Measurements from ENCODE around the gene ARHGEF19.
"Not testable (repeated sequence)": the region's sequence is repeated elsewhere in the genome, so short reads cannot be mapped to it uniquely, and the experiment has no call there.

Gene ARHGEF19

DNA sequence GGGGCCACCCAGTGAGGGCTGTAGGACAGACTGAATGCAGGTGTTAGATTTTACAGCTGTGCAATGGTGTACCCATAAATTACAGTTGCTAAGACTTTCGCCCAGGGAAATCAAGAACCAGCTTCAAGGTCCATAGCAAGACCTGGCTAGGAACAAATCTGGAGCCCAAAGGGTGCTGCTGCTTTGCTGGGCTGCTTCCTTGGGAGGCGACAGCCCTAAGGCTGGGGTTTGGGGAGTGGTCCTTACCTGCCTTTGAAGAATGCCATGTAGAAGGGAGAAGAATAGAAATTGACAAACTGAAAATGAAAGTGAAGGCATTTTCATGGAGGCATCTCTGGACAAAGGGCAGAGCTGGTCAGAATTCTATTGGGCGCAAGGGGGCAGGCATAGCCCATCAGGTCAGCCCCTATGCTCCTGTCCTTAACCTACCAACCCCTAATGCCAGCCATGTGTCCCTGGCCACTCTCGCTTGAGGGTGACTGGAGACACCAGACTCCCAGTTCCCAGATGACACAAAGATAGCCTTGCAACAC lies 7.6 kb upstream of the ARHGEF19 start:
- ChIA-PET CTCF (interaction anchor here (1.3 to 2.7 kb wide), 2 partner anchors 132 to 138 kb away, joined by 5 to 7 read pairs; partner anchors contain the start of gene FBXO42), POLR2A (interaction anchor here (0.8 kb wide), 1 partner anchor 13 kb away, joined by 3 read pairs; no protein-coding TSS in a partner anchor)
- TF ChIP-seq, protein P1, sequence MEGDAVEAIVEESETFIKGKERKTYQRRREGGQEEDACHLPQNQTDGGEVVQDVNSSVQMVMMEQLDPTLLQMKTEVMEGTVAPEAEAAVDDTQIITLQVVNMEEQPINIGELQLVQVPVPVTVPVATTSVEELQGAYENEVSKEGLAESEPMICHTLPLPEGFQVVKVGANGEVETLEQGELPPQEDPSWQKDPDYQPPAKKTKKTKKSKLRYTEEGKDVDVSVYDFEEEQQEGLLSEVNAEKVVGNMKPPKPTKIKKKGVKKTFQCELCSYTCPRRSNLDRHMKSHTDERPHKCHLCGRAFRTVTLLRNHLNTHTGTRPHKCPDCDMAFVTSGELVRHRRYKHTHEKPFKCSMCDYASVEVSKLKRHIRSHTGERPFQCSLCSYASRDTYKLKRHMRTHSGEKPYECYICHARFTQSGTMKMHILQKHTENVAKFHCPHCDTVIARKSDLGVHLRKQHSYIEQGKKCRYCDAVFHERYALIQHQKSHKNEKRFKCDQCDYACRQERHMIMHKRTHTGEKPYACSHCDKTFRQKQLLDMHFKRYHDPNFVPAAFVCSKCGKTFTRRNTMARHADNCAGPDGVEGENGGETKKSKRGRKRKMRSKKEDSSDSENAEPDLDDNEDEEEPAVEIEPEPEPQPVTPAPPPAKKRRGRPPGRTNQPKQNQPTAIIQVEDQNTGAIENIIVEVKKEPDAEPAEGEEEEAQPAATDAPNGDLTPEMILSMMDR (IDR thresholded peaks at IDR 0.05; ENCODE audit: insufficient read depth, low read length, missing control alignments): no peak
- H3K4me3 ChIP-seq (ENCODE audit: low read depth, low read length): no peak overlapping the region
- DNase-seq (ENCODE audit: low read depth, low spot score): no peak

DNA sequence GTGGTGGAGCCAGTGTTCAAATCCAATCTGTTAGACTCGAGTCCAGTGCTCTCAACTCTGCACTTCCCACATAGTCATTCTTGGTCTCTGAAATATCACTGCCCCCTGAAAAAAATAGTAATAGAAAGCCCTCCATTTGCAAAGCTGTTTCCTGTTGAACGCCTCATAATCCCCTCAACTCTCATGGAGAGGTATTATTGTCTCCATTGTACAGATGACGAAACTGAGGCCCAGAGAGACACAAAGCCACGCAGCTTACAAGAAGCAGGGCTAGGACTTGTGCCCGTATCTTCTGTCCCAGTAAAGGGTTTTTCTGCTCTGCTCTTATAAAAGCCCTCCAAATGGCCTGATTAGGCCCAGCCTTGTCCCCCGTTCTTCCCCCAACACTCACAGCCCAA lies 6.2 kb upstream of the ARHGEF19 start:
- ChIA-PET CTCF (interaction anchor here (1.0 to 3.1 kb wide), 8 partner anchors 15 to 139 kb away, joined by 3 to 16 read pairs (median 6); partner anchors contain the start of gene FBXO42), POLR2A (no interaction called here)
- no peak overlapping the region for H3K4me3 ChIP-seq (ENCODE audit: low read depth, low read length)
- DNase-seq (ENCODE audit: low read depth, low spot score): no peak
- TF ChIP-seq, protein P1 (IDR thresholded peaks at IDR 0.05; ENCODE audit: insufficient read depth, low read length, missing control alignments): no peak

DNA sequence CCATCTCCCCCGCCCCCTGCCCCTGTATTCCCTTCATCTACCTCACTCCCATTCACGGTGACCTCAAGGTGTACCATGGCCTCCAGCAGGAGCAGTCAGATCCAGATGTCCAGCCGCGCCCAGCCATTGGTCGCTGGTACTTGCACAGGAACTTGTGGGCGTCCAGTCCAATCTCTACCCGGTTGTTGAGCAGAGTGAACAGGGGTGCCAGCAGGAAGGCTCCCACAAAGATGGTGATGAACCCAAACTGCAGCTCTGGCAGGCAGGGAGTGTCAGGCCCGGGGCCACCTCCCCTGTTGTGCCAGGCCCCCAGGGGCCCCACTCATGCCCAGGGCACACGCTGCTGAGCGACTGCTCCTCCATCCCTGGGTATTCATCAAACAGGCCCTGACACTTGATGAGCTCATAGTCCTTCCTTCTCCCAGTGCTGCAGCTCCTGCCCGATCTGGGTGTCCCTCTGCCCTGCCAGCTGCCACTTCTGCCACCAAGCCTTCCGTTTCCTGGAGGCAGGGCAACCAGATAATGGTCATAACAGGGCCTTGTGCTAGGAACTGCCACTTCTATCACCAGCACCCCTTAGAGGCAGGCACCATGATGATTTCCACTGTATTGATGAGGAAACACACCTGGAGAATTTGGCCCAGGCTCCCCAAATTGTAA lies 5.7 kb upstream of the ARHGEF19 start:
- H3K4me3 ChIP-seq (ENCODE audit: low read depth, low read length): no peak overlapping the region; the same call in 1 of the 2 replicates
- no peak for DNase-seq (ENCODE audit: low read depth, low spot score)
- TF ChIP-seq, protein P1 (IDR thresholded peaks at IDR 0.05; ENCODE audit: insufficient read depth, low read length, missing control alignments): no peak
- ChIA-PET POLR2A (no interaction called here), CTCF (interaction anchor here (1.0 to 3.9 kb wide), 11 partner anchors 11 to 139 kb away, joined by 3 to 22 read pairs (median 7); partner anchors contain the start of gene FBXO42)

DNA sequence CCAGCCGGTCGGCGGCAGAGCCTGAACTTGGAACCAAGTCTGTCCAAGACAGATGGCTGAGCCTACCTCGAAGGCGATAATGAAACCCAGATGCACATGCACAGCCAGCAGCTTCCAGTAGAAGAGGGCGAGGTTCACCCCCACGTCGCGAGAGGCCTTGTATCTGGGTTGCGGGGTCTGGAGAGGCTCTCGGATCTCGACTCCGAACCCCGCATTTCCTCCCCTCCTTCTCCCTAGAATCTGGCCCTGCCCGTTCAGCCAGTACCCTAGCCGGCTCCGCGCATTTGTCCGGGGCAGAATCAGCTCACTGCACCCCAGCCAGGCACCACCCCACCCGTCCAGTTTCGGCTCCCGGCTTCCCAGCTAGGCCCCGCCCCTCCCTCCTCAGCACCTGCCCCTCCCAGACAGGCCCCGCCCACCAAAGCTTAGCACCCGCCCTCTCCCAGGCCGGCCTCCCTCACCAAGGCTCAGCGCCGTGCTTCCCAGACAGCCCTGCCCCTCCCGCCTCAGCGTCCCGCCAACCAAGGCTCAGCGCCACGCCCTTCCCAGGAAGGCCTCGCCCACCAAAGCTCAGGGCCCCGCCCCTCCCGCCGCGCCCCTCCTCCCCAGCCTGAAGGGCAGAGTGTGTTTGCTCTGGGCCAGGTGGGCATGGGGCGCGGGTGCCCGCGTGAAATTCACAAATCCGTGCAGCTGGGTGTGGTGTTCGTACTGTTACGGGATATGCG lies 4.8 kb upstream of the ARHGEF19 start:
- ChIA-PET POLR2A (interaction anchor here (0.9 kb wide), 1 partner anchor 10 kb away, joined by 8 read pairs; no protein-coding TSS in a partner anchor), CTCF (interaction anchor here (1.1 to 3.9 kb wide), 12 partner anchors 10 to 138 kb away, joined by 3 to 22 read pairs (median 6); partner anchors contain the start of gene FBXO42)
- H3K4me3 ChIP-seq (ENCODE audit: low read depth, low read length): peak overlapping the region; percentile 64
- TF ChIP-seq, protein P1 (IDR thresholded peaks at IDR 0.05; ENCODE audit: insufficient read depth, low read length, missing control alignments): no peak
- peak; percentile 34 for DNase-seq (ENCODE audit: low read depth, low spot score)

DNA sequence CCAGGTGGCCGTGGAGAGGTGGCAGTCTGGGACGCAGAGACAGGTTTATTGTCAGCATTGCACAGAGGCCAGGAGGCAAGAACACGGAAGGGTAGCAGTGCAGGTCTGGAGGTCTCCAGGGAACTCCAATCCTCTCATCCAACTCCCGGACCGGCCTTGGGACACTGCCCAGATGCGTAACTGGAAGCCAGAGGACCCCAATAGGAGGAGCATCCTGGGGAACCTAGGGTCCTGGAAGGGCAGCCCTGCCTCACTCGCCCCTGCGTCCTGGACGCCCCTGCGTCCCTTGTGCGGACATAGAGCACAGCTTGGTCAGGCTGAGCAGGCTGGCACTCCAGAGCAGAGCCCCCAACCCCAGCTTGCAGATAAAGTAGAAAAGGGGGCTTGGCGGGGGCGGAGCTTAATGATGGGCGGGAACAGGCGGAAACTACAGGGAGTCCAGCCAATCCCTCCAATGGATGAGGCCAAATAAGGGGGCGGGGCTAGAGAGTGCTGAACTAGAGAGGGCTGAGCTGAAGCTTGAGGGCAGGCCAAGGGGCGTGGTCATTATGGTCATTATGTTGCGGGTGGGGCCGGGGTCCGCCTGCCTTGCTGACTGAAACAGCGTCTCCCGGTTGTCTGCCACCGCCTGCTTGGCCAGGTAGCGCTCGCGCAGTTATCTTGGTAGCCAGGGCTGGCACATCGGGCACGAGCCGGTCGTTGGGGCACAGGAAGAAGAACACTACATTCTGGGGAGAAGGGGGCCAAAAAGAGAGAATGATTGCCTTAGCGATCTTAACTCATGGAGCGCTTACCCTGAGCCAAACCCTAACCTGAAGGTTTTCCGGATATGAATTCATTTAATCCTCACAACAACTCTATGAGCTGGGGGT lies 3.7 kb upstream of the ARHGEF19 start:
- ChIA-PET POLR2A (interaction anchor here (0.8 kb wide), 1 partner anchor 9 kb away, joined by 3 read pairs; no protein-coding TSS in a partner anchor), CTCF (interaction anchor here (1.0 to 3.9 kb wide), 9 partner anchors 9 to 137 kb away, joined by 3 to 22 read pairs (median 8); partner anchors contain the start of gene FBXO42)
- peak overlapping the region; percentile 64 for H3K4me3 ChIP-seq (ENCODE audit: low read depth, low read length)
- TF ChIP-seq, protein P1 (IDR thresholded peaks at IDR 0.05; ENCODE audit: insufficient read depth, low read length, missing control alignments): no peak
- no peak for DNase-seq (ENCODE audit: low read depth, low spot score)

DNA sequence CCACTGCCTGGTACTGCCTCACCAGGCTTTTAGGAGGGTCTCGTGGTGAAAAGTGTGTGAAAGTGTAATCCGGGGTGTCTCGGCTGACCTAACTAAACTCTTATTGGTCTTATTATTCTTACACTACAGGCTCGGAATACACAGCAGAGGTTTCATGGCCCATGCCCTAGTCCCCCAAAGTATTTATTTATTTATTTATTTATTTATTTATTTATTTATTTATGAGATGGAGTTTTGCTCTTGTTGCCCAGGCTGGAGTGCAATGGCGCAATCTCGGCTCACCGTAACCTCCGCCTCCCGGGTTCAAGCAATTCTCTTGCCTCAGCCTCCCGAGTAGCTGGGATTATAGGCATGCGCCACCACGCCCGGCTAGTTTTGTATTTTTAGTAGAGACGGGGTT lies 2.8 kb upstream of the ARHGEF19 start:
- DNase-seq (ENCODE audit: low read depth, low spot score); H3K4me3 ChIP-seq (ENCODE audit: low read depth, low read length); POLR2A ChIA-PET: not testable (repeated sequence)
- CTCF ChIA-PET: interaction anchor here (3.9 kb wide), 1 partner anchor 133 kb away, joined by 22 read pairs; no protein-coding TSS in a partner anchor

DNA sequence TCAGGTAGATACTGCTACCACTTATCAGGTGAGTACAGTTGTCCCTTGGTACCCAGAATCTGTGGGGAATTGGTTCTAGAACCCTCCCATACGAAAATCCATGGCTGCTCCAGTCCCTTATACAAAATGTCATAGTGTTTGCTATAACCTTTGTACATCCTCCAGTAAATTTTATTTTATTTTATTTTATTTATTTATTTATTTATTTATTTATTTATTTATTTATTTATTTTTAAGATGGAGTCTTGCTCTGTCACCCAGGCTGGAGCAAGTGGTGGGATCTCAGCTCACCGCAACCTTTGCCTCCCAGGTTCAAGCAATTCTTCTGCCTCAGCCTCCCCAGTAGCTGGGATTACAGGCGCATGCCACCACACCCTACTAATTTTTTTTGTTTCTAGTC lies 1.1 kb upstream of the ARHGEF19 start:
- DNase-seq (ENCODE audit: low read depth, low spot score); H3K4me3 ChIP-seq (ENCODE audit: low read depth, low read length); POLR2A ChIA-PET: not testable (repeated sequence)
- CTCF ChIA-PET: interaction anchor here (0.7 to 1.0 kb wide), 2 partner anchors 104 to 135 kb away, joined by 3 to 4 read pairs; no protein-coding TSS in a partner anchor
